ENCODE data around the gene ROBO3.

The ROBO3 gene

DNA sequence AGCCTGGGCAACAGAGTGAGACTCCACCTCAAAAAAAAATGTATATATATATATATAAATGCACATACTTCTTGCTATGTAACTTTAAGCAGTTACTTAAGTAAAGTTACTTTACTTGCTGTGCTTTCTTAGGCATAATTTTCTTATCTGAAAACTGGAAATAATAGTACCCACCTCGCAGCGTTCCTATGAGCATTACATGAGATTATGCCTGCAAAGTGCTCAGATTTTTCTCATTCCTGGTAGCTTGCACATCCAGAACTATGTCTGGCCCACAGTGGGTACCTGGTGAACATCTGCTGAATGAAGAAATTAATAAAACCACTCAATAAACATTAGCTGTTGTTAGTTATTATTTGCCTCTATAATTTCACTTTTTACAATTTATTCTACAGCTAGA is 6.1 kb upstream of the ROBO3 start:
- ChIA-PET POLR2A (no interaction called here), CTCF (interaction anchor here (1.5 kb wide), 1 partner anchor 17 kb away, joined by 6 read pairs; no protein-coding TSS in a partner anchor)
- H3K36me3 ChIP-seq (ENCODE audit: control insufficient read depth in 2 of 2, insufficient read depth in 1 of 2, low read length in 2 of 2) = no peaks in the 10 kb centered on the region
- H3K9me3 ChIP-seq (ENCODE audit: control insufficient read depth, insufficient read depth, low read depth, low read length) = no peaks in the 10 kb centered on the region
- TF ChIP-seq ZNF362 (tag by site-specific recombination; IDR thresholded peaks at IDR 0.05) = no peak
- no peak for TF ChIP-seq ZNF37A (tag by site-specific recombination; IDR thresholded peaks at IDR 0.05)
- no peak for TF ChIP-seq ZNF529 (tag by site-specific recombination; IDR thresholded peaks at IDR 0.05; ENCODE audit: insufficient replicate concordance)
- no peak for TF ChIP-seq WT1 (tag by site-specific recombination; IDR thresholded peaks at IDR 0.05)
- TF ChIP-seq ZNF658 (tag by site-specific recombination; IDR thresholded peaks at IDR 0.05) = no peak
- TF ChIP-seq ZNF776 (tag by site-specific recombination; IDR thresholded peaks at IDR 0.05; ENCODE audit: borderline replicate concordance) = no peak
- TF ChIP-seq, protein P1, sequence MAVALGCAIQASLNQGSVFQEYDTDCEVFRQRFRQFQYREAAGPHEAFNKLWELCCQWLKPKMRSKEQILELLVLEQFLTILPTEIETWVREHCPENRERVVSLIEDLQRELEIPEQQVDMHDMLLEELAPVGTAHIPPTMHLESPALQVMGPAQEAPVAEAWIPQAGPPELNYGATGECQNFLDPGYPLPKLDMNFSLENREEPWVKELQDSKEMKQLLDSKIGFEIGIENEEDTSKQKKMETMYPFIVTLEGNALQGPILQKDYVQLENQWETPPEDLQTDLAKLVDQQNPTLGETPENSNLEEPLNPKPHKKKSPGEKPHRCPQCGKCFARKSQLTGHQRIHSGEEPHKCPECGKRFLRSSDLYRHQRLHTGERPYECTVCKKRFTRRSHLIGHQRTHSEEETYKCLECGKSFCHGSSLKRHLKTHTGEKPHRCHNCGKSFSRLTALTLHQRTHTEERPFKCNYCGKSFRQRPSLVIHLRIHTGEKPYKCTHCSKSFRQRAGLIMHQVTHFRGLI (tag by site-specific recombination; IDR thresholded peaks at IDR 0.05) = no peak
- TF ChIP-seq GLIS1 (tag by site-specific recombination; IDR thresholded peaks at IDR 0.05) = no peak
- TF ChIP-seq, protein P2, sequence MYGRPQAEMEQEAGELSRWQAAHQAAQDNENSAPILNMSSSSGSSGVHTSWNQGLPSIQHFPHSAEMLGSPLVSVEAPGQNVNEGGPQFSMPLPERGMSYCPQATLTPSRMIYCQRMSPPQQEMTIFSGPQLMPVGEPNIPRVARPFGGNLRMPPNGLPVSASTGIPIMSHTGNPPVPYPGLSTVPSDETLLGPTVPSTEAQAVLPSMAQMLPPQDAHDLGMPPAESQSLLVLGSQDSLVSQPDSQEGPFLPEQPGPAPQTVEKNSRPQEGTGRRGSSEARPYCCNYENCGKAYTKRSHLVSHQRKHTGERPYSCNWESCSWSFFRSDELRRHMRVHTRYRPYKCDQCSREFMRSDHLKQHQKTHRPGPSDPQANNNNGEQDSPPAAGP (tag by site-specific recombination; IDR thresholded peaks at IDR 0.05) = no peak
- no peak for TF ChIP-seq ZNF394 (tag by site-specific recombination; IDR thresholded peaks at IDR 0.05; ENCODE audit: borderline replicate concordance)
- no peak overlapping the region for H3K27ac ChIP-seq (ENCODE audit: extremely low read depth, low read depth, low read length)
- H3K4me3 ChIP-seq (ENCODE audit: low read depth, low read length) = no peak overlapping the region
- H3K4me1 ChIP-seq (ENCODE audit: control insufficient read depth, insufficient read depth, low read length) = no peaks in the 10 kb centered on the region

DNA sequence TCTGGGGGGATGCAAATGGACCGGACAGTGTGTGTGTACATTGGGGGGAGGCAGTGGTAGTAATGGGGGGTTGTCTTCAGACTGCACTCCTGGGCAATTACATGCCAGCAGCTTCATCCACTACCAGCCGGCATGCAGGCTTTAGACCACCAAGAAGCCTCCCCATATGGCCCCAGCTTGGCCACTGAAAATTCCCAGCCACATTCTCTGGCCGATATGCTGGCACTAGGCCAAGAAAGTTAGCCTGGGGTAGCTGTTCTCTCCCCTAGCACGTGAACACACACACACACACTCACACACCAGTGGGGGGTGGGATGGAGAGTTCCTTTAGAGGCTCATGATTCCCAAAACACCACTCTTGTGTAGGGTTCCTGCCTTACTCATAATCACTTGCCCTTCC is 3.6 kb upstream of the ROBO3 start:
- ChIA-PET CTCF (interaction anchor here (0.8 to 1.8 kb wide), 2 partner anchors 14 to 222 kb away, joined by 6 to 10 read pairs; no protein-coding TSS in a partner anchor), POLR2A (no interaction called here)
- H3K36me3 ChIP-seq (ENCODE audit: control insufficient read depth in 2 of 2, insufficient read depth in 1 of 2, low read length in 2 of 2) = no peaks in the 10 kb centered on the region
- no peaks in the 10 kb centered on the region for H3K9me3 ChIP-seq (ENCODE audit: control insufficient read depth, insufficient read depth, low read depth, low read length)
- no peak overlapping the region for H3K27ac ChIP-seq (ENCODE audit: extremely low read depth, low read depth, low read length)
- H3K4me1 ChIP-seq (ENCODE audit: control insufficient read depth, insufficient read depth, low read length) = no peaks in the 10 kb centered on the region
- H3K4me3 ChIP-seq (ENCODE audit: low read depth, low read length) = no peak overlapping the region
- TF ChIP-seq ZNF677 (tag by site-specific recombination; IDR thresholded peaks at IDR 0.05) (no peak), OVOL3 (tag by site-specific recombination; IDR thresholded peaks at IDR 0.05) (no peak), WT1 (tag by site-specific recombination; IDR thresholded peaks at IDR 0.05) (no peak), ZNF488 (tag by site-specific recombination; IDR thresholded peaks at IDR 0.05) (no peak), ZNF701 (tag by site-specific recombination; IDR thresholded peaks at IDR 0.05) (no peak), ZNF514 (tag by site-specific recombination; IDR thresholded peaks at IDR 0.05) (no peak), ZNF354C (tag by site-specific recombination; IDR thresholded peaks at IDR 0.05; ENCODE audit: borderline replicate concordance, low read depth) (no peak), ZNF132 (tag by site-specific recombination; IDR thresholded peaks at IDR 0.05; ENCODE audit: borderline replicate concordance) (no peak), ZNF10 (tag by site-specific recombination; IDR thresholded peaks at IDR 0.05) (no peak), ZIC2 (tag by site-specific recombination; IDR thresholded peaks at IDR 0.05) (no peak), BCL6B (tag by site-specific recombination; IDR thresholded peaks at IDR 0.05) (peak; percentile 65), ZNF561 (tag by site-specific recombination; IDR thresholded peaks at IDR 0.05; ENCODE audit: borderline replicate concordance) (0 out of 2 replicates have a peak, but pooled peaks have one; percentile 40), ZNF24 (tag by site-specific recombination; IDR thresholded peaks at IDR 0.05) (no peak), ZNF571 (tag by site-specific recombination; IDR thresholded peaks at IDR 0.05) (peak; percentile 85; the same call in 1 of the 2 replicates), ZNF350 (tag by site-specific recombination; IDR thresholded peaks at IDR 0.05) (no peak), ZNF629 (tag by site-specific recombination; IDR thresholded peaks at IDR 0.05) (no peak), ZNF660 (tag by site-specific recombination; IDR thresholded peaks at IDR 0.05) (peak; percentile 85)
- TF ChIP-seq, protein P3, sequence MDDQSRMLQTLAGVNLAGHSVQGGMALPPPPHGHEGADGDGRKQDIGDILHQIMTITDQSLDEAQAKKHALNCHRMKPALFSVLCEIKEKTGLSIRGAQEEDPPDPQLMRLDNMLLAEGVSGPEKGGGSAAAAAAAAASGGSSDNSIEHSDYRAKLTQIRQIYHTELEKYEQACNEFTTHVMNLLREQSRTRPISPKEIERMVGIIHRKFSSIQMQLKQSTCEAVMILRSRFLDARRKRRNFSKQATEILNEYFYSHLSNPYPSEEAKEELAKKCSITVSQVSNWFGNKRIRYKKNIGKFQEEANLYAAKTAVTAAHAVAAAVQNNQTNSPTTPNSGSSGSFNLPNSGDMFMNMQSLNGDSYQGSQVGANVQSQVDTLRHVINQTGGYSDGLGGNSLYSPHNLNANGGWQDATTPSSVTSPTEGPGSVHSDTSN (CRISPR knock-in tag; IDR thresholded peaks at IDR 0.05) = no peak
- TF ChIP-seq, protein P4, sequence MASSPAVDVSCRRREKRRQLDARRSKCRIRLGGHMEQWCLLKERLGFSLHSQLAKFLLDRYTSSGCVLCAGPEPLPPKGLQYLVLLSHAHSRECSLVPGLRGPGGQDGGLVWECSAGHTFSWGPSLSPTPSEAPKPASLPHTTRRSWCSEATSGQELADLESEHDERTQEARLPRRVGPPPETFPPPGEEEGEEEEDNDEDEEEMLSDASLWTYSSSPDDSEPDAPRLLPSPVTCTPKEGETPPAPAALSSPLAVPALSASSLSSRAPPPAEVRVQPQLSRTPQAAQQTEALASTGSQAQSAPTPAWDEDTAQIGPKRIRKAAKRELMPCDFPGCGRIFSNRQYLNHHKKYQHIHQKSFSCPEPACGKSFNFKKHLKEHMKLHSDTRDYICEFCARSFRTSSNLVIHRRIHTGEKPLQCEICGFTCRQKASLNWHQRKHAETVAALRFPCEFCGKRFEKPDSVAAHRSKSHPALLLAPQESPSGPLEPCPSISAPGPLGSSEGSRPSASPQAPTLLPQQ (tag by site-specific recombination; IDR thresholded peaks at IDR 0.05) = no peak
